BLaER1 treated with 17β-estradiol and CSF1 and Interleukin-3, amounts not matched to agents 10 nM and 100 nM (cell line): ENCODE data around the gene ADAMTS2.

Experiments used
- H3K27ac ChIP-seq, 11 experiments: shearing (Covaris generic); formaldehyde crosslinking; 2 replicates each; pipeline ENCODE4 v1.8.1; 2022
- H3K27me3 ChIP-seq, 11 experiments: shearing (Covaris generic); formaldehyde crosslinking; 2 replicates each; pipeline ENCODE4 v1.8.1; 2022
- H3K36me3 ChIP-seq, 11 experiments: shearing (Covaris generic); formaldehyde crosslinking; 2 replicates each; pipeline ENCODE4 v1.8.1; 2022
- H3K4me1 ChIP-seq, 10 experiments: shearing (Covaris generic); formaldehyde crosslinking; 2 replicates each; pipeline ENCODE4 v1.8.1; 2022
- H3K4me2 ChIP-seq, 11 experiments: shearing (Covaris generic); formaldehyde crosslinking; 2 replicates each; pipeline ENCODE4 v1.8.1; 2022
- H3K4me3 ChIP-seq, 10 experiments: shearing (Covaris generic); formaldehyde crosslinking; 2 replicates each; pipeline ENCODE4 v1.8.1; 2022
- H3K9ac ChIP-seq, 11 experiments: shearing (Covaris generic); formaldehyde crosslinking; 2 replicates each; pipeline ENCODE4 v1.8.1; 2022
- H3K9me3 ChIP-seq, 11 experiments: shearing (Covaris generic); formaldehyde crosslinking; replicated peaks in 1 of 11; 2 replicates each; pipeline ENCODE4 v1.8.1; 2022
- H4K20me1 ChIP-seq, 11 experiments: shearing (Covaris generic); formaldehyde crosslinking; 2 replicates each; pipeline ENCODE4 v1.8.1; 2022
- Cebpa-rat ChIP-seq, 11 experiments: shearing (Covaris generic); IDR thresholded peaks; 2 replicates each; pipeline ENCODE4 v1.8.1; 2022

Gene ADAMTS2

DNA sequence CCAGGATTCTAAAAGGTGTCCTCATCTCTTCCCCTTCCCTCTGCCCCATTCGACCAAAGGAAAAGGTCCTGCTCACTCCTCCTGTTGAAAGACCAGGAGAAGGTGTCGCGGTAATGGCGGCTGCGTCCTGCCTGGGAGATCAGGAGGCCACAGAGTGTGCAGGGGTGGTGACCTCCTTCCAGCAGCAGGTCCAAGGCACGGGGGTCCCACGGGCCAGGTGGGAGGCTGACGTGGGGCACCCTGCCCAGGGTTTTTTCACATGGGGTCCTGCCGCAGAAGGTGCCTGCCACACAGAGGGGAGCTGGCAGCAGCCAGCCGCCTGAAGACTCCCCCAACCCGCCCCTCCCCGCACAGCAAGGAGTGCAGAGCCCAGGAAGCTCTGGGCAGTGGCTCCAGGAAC, 22.2 kb upstream of the ADAMTS2 start:
- H3K4me3 ChIP-seq: no peak overlapping the region
- no peaks in the 10 kb centered on the region for H4K20me1 ChIP-seq
- no peak overlapping the region for H3K27ac ChIP-seq
- H3K4me2 ChIP-seq: no peak overlapping the region
- H3K9me3 ChIP-seq: peaks cover 0 to 8% (median 3%) of the 10 kb centered on the region in 11 experiments; a peak in 5 of 22 replicates
- no peaks in the 10 kb centered on the region for H3K36me3 ChIP-seq
- TF ChIP-seq Cebpa-rat (IDR thresholded peaks at IDR 0.05): no peak
- H3K4me1 ChIP-seq: no peaks in the 10 kb centered on the region
- H3K27me3 ChIP-seq: no peaks in the 10 kb centered on the region
- H3K9ac ChIP-seq: no peak overlapping the region

DNA sequence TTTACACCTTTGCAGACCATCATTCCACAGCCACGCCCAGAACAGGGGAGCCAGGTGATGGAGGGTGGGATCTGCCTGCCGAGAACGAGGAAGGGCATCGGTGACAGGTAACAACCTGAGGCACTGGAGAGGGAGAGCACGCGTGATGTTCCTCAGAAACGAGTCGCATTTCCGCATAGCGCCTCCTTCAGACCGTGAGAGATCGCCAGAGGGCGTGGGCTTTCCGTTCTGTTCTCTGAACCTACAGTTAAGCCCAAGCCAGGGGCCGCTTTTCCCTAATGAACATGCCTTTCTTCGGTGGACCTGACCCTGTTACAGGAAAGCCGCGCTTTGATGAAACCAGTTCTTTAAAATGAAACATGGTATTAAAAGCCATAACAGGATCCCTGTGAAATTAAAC, 17.1 kb upstream of the ADAMTS2 start:
- Histone ChIP-seq H3K27me3 (no peaks in the 10 kb centered on the region), H3K4me1 (no peaks in the 10 kb centered on the region), H3K36me3 (no peaks in the 10 kb centered on the region), H3K4me2 (no peak overlapping the region), H3K9me3 (peaks cover 0 to 11% (median 5%) of the 10 kb centered on the region in 11 experiments; a peak in 6 of 22 replicates), H3K27ac (no peak overlapping the region), H4K20me1 (no peaks in the 10 kb centered on the region), H3K4me3 (no peak overlapping the region), H3K9ac (no peak overlapping the region)
- TF ChIP-seq Cebpa-rat (IDR thresholded peaks at IDR 0.05): no peak

DNA sequence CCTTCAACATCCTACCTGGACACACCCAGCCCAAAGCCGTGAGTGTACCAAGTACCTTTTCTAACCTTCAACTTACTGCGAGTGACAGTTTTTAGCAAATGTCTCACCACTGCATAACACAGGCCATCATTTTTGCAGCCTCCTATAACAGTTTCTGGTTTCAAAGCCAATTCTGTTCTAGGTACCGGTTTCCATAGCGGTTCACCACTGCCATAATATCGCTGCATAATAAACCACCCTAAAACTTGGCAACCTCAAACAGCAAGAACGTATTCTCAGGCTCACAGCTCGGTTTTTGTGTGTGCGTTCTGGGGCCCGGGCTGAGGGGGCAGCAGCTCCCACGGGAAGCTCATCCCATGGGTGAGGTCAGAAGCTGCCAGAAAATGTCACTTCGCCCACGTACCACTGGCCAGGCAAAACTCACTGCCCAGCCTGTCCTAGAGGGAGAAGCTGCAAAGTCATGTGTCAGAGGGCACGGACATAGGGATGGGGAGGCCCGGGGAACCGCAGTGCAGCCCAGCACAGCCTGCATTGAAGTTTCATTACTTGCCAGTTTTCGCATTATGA, 15.9 kb upstream of the ADAMTS2 start:
- Histone ChIP-seq H3K4me2 (no peak overlapping the region), H3K4me1 (0 out of 20 replicates have a peak, but pooled peaks cover 0 to 3% (median 0%) of the 10 kb centered on the region in 10 experiments), H3K9ac (no peak overlapping the region), H3K27ac (no peak overlapping the region), H3K36me3 (no peaks in the 10 kb centered on the region), H3K27me3 (no peaks in the 10 kb centered on the region), H4K20me1 (no peaks in the 10 kb centered on the region), H3K9me3 (peaks cover 0 to 11% (median 5%) of the 10 kb centered on the region in 11 experiments; a peak in 6 of 22 replicates), H3K4me3 (no peak overlapping the region)
- TF ChIP-seq Cebpa-rat (IDR thresholded peaks at IDR 0.05): no peak

GRCh38 chr5:179357031-179357430, 11.8 kb upstream of the ADAMTS2 start:
- Histone ChIP-seq H3K27me3 (no peaks in the 10 kb centered on the region), H3K9ac (no peak overlapping the region), H3K4me3 (no peak overlapping the region), H3K27ac (no peak overlapping the region), H3K4me2 (no peak overlapping the region), H4K20me1 (no peaks in the 10 kb centered on the region; a peak in 1 of 22 replicates), H3K36me3 (no peaks in the 10 kb centered on the region), H3K9me3 (peaks cover 0 to 6% (median 0%) of the 10 kb centered on the region in 11 experiments; a peak in 1 of 22 replicates), H3K4me1 (0 out of 20 replicates have a peak, but pooled peaks cover 0 to 3% (median 0%) of the 10 kb centered on the region in 10 experiments)
- TF ChIP-seq Cebpa-rat (IDR thresholded peaks at IDR 0.05): no peak

GRCh38 chr5:179355976-179356974, 11.0 kb upstream of the ADAMTS2 start:
- Histone ChIP-seq H3K27me3 (0 out of 22 replicates have a peak, but pooled peaks cover 0 to 4% (median 0%) of the 10 kb centered on the region in 11 experiments), H3K4me2 (no peak overlapping the region)

DNA sequence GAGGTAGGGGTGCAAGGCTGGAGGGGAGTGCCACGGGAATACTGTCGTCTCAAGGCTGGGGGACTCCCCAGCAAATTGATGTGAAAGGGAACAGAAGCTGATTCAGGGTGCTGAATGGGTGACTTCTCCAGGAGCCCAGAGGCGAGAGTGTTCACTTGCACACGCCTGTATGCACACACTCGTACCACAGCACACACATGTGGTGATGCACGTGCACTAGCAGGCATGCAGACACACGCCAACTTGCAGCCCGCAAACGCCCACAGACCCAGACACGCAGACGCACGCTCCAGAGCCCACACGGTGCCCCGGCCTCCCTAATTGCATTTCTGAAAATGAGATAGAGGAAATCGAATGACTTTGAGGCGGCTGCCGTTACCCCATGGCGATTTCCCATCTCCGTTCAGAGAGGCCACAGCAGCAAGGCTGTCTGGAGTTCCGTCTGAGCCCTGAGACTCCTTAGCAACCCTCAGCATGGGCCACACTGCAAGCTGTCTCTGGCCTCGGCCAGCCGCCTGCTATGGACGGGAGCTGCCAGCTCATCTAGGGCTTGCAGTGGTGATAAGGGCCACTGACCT, 9.1 kb upstream of the ADAMTS2 start:
- Histone ChIP-seq H3K4me2 (no peak overlapping the region), H3K36me3 (no peaks in the 10 kb centered on the region), H3K27ac (no peak overlapping the region), H3K4me1 (peaks cover 0 to 7% (median under 1%) of the 10 kb centered on the region in 10 experiments; a peak in 9 of 20 replicates), H3K27me3 (peaks cover 0 to 11% (median 4%) of the 10 kb centered on the region in 11 experiments; a peak in 9 of 22 replicates), H3K4me3 (no peak overlapping the region), H4K20me1 (no peaks in the 10 kb centered on the region; a peak in 3 of 22 replicates), H3K9ac (no peak overlapping the region), H3K9me3 (peaks cover 0 to 6% (median 0%) of the 10 kb centered on the region in 11 experiments; a peak in 1 of 22 replicates)
- no peak for TF ChIP-seq Cebpa-rat (IDR thresholded peaks at IDR 0.05)

More at GRCh38 chr5:179355976-179356974, 11.0 kb upstream of the ADAMTS2 start:
- peaks cover 0 to 6% (median 0%) of the 10 kb centered on the region in 11 experiments; a peak in 1 of 22 replicates for H3K9me3 ChIP-seq
- H3K36me3 ChIP-seq: no peaks in the 10 kb centered on the region
- TF ChIP-seq Cebpa-rat (IDR thresholded peaks at IDR 0.05): no peak
- H3K4me3 ChIP-seq: no peak overlapping the region
- H3K9ac ChIP-seq: no peak overlapping the region
- 0 out of 20 replicates have a peak, but pooled peaks cover 0 to 3% (median 0%) of the 10 kb centered on the region in 10 experiments for H3K4me1 ChIP-seq
- no peaks in the 10 kb centered on the region; a peak in 1 of 22 replicates for H4K20me1 ChIP-seq
- no peak overlapping the region for H3K27ac ChIP-seq

- H3K9ac ChIP-seq: no peak overlapping the region
Measured at GRCh38 chr5:179348843-179349242, 3.6 kb upstream of the ADAMTS2 start.

DNA sequence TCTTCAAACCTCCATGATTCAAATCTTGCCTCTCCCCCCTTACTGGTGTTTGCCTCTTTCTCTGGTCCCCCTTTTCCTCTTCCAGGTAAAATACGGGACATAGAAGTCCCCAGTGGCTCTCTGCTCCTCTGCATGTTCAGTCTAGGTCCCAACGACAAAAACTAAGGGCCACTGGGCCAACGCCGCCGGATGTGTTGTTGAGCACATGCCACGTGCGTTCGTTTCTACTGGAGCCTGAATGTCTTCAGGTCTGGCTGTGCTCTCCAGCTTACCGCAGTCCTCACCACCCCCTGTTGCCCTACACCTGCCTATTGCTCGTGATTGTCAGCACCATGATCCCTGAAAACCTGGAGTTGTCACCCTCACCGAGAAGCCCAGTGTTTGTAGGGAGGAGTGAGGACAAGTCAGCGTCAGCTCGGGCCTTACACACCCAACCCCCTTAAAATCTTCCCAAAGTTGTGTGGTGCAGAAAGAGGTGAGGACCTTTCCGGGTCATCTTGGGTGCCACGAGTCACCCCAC, 2.8 kb upstream of the ADAMTS2 start:
- Histone ChIP-seq H3K36me3 (no peaks in the 10 kb centered on the region), H3K27me3 (peaks cover 58 to 71% (median 65%) of the 10 kb centered on the region in 11 experiments), H3K4me2 (peak overlapping the region in 3 of 11 experiments; percentile 71 to 76 (median 74); a peak in 5 of 22 replicates), H4K20me1 (peaks cover 7 to 44% (median 25%) of the 10 kb centered on the region in 11 experiments; a peak in 17 of 22 replicates), H3K9me3 (no peaks in the 10 kb centered on the region), H3K9ac (no peak overlapping the region), H3K27ac (no peak overlapping the region), H3K4me1 (peaks cover 17 to 42% (median 27%) of the 10 kb centered on the region in 10 experiments), H3K4me3 (no peak overlapping the region)
- no peak for TF ChIP-seq Cebpa-rat (IDR thresholded peaks at IDR 0.05)

More at GRCh38 chr5:179348843-179349242, 3.6 kb upstream of the ADAMTS2 start:
- Histone ChIP-seq H3K9me3 (no peaks in the 10 kb centered on the region), H3K4me1 (peaks cover 10 to 34% (median 19%) of the 10 kb centered on the region in 10 experiments), H3K36me3 (no peaks in the 10 kb centered on the region), H3K27me3 (peaks cover 51 to 63% (median 58%) of the 10 kb centered on the region in 11 experiments), H4K20me1 (peaks cover 0 to 36% (median 18%) of the 10 kb centered on the region in 11 experiments; a peak in 17 of 22 replicates), H3K4me3 (no peak overlapping the region), H3K4me2 (peak overlapping the region in 5 of 11 experiments; percentile 37 to 76 (median 71); a peak in 10 of 22 replicates), H3K27ac (no peak overlapping the region)
- no peak for TF ChIP-seq Cebpa-rat (IDR thresholded peaks at IDR 0.05)
